NCI-H1048 (cell line): ENCODE measurements around the gene YAF2.
A peak's percentile ranks its signal among the peaks of the same experiment; 100 is the strongest.

Source experiments
- DNase-seq: peaks from one replicate; lab custom pipeline; 2025; lab: John Stamatoyannopoulos, UW

The YAF2 gene

DNA sequence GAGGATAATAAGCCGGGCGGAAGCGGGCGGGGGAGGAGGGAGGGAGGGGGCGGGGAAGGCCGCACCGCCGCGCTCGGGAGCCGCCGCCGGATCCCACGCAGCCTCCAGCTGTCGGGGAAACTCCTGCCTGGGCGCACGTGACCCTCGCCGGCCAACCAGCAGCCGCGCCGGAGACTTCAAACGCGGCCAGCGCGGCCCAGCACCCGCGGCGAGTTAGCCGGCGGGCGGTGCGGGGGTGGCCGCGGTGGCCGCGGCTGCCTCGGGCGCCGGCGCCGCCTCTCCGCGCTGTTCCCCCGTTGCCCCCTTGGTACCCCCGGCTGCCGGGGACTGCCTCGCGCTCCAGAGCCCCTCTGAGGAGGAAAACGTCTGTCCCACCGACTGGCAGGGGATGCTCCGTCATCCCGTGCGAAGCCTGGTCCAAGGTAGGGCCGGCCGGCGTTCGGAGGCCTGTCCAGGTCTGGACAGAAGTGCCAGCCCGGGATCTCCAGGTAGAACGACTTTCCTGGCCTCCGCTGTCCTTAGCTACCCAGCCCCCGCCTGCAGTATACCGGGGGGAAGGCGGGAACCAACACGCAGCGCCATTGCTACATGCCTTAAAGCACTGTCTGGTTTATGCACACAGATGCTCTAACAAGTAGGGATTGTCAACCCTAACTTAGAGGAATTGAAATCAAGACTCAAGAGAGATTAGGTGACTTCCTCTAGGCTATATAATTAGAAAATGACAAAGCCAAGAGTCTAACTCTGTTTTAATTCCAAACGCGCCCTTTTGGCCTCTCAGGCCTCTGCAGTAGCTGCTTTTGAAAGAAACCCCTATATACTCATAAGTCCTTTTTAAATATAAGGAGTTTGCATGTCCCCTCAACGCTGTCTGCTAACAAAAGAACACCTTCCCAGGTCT lies at the start of gene YAF2:
Gene YAF2 (minus strand): TSS at position 9 of the 901 bp plus-strand sequence. CDS start 68 bp downstream, outside the sequence.
- DNase-seq: peak; percentile 65

DNA sequence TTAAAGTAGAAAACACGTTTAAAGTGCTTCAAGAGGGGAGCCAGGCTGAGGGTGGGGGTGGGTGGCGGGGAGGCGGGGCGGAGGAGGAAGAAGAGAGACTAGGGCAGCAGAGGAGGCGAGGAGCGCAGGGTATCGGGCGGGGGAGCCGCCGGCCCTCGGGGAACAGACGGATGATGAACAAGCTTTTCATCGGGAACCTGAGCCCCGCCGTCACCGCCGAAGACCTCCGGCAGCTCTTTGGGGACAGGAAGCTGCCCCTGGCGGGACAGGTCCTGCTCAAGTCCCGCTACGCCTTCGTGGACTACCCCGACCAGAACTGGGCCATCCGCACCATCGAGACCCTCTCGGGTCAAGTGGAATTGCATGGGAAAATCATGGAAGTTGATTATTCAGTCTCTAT lies 48.7 kb upstream of the YAF2 start:
- DNase-seq: no peak

- DNase-seq: no peak
Observed at GRCh38 chr12:42285431-42285830, 47.4 kb upstream of the YAF2 start.

GRCh38 chr12:42284876-42285275 lies 46.8 kb upstream of the YAF2 start:
- DNase-seq: no peak

GRCh38 chr12:42284157-42284556 lies 46.1 kb upstream of the YAF2 start:
- no peak for DNase-seq

DNA sequence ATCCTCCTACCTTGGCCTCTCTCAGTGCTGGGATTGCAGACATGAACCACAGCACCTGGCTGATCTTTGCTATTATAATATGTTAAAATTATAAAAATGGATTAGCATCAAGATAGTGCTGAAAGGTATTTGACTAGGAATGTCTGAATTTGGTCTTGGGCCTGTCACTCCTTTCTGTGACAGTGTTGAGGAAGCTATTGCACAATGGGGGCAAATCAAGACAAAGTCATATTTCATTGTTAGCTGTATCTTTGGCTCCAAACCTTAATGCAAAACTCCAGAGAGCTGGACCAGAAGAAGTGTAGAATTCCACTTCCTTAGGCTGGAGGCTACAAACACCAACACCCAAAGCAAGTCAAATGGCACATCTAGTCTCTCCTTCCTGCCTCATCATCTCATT lies 45.7 kb upstream of the YAF2 start:
- DNase-seq: no peak

GRCh38 chr12:42282294-42282693 lies 44.2 kb upstream of the YAF2 start:
- DNase-seq: no peak

DNA sequence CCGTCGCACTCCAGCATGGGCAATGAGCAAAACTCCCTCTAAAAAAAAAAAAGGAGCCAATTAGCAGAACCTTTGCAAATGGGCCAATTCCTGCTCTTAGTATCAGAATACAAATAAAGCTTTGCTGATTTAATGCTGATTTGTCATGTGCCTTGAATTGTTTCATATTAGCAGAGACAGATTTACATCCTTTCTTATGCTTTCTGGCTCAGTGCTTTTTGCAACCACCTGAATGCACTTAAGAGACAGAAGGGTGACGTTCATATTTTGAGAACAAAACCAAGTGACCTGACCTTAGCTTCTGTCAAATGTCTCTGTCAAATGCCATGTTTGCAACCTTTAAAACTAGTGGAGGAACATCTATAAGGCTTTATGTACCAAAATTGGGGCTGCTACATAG lies 43.8 kb upstream of the YAF2 start:
- no peak for DNase-seq

DNA sequence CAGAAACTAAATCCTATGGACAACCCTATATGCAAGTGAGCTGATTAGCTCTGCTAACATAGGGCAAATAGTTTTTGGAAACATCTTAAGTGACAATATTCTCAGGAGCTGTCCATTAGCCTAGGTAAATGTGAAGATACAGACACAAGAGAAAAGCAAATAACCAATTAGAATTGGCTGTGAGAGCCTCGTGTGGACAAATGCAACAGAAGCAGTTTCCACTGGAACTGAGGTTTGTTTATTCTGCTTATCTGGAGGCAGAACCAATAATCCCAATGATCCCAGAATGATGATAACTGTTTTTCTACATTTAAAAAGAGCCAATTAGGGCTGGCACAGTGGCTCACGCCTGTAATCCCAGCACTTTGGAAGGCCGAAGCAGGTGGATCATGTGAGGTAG lies 43.2 kb upstream of the YAF2 start:
- DNase-seq: no peak

DNA sequence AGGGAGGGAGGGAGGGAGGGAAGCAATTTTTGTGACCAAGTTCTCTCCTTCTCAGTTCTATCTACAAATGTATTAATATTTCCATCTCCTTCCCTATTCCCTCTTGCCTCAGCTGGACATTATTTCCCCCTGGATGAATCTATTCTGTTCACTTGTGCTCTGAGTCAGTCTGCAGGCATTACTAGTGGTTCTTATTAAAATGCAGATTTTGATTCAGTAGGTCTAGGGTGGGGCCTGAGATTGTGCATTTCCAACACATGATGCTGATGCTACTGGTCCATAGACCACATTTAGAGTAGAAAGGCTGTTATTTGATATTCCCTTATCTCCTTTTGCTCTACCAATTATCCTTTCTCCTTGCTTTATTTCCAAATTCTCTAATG lies 40.1 kb upstream of the YAF2 start:
- no peak for DNase-seq

- no peak for DNase-seq
Observed at GRCh38 chr12:42277396-42278127, 39.5 kb upstream of the YAF2 start.

DNA sequence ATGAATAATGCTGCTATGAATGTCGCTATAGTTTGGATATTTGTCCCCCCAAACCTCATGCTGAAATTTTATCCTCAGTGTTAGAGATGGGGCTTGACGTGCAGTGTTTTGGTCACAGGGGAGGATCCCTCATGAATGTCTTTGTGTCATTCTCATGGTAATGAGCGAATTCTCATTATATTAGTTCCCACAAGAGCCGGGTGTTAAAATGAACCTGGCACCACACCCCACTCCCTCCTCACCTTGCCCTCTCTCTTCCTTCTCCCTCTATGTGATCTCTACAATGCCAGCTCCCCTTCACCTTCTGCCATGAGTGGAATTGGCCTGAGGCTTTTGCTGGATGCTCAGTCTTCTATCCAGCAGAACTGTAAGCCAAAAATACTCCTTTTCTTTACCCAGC lies 37.5 kb upstream of the YAF2 start:
- no peak for DNase-seq

- no peak for DNase-seq
Observed at GRCh38 chr12:42273706-42274105, 35.7 kb upstream of the YAF2 start.

DNA sequence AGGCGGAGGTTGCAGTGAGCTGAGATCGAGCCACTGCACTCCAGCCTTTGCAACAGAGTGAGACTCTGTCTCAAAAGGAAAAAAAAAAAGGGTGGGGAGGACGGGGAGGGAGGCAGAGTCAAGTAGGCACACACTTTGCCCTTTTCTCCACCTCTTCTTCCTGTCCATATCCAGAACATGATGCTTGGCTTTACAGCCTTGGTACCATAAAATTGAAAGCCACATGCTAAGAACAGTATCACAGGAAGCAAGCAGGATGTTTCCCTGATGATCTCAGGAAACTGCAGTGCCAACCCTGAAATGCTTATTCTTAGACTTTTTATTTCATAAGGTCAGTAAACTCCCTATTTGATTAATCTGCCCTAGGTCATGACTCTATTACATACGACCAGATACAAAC lies 32.5 kb upstream of the YAF2 start:
- no peak for DNase-seq

DNA sequence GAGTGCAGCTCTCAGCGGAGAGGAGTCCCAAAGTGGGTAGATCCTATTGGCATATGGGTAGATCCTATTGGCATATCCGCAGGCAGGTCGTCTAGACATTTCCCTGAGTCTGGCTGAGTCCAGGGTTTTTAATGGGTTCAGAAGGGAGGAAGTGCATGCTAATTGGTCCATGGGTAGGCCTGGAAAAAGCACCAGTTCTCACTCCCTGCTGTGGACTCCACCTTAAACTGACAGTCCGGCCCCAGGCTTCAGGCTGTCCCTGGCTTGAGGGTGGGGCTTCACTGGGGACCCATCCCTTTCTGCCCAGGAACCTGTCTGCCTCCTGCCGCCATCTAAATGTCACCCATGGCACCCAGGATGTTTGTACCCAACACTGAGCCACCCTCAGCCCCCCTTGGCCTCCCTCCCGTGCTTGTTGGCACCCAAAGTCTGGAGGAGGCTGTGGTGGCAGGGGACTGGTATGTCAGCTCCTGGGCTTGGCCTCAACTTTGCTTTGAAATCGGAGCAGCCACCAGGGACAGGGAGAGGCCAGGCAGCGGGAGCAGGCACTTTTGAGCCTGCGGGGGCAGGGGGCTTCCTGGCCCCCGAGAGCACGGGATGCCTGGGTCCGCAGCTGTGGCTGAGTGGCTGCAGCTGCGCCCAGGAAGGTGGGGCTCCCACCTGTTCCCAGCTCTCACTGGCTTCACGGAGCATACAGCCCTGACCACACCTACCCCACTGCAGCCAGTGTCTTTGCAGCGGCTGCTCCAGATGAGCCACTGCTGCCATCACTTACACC lies 29.6 kb upstream of the YAF2 start:
- DNase-seq: no peak

DNA sequence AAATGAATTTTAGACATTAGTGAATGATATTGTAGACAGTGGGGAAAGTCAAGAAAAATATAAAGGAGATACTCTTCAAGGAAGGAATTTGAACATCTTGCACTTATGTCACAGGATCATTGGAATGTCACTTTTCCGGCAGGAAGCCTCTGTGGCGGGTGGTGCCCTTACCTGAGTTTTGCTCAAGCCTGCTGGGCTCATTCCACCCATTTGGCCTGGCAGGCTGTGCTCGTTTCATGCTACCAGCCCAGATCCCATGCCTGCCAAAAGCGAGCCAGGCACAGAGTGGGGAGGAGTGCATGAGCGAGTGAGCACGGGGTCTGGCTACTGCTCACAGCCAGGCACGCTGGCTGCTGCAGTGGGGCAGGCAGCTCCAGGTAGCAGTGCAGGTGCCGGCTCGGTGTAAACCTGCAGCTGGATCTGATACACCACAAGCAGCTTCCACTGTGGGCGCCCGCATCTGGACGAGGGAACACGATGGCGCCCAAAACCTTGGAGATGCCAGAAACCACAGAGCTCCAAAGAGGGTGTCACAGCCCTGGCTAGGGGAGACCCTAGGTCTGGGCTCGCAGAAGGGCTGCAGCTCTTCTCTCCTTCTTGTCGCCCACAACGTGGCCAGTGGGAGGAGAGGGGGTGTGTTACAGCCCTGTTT lies 28.7 kb upstream of the YAF2 start:
- no peak for DNase-seq

DNA sequence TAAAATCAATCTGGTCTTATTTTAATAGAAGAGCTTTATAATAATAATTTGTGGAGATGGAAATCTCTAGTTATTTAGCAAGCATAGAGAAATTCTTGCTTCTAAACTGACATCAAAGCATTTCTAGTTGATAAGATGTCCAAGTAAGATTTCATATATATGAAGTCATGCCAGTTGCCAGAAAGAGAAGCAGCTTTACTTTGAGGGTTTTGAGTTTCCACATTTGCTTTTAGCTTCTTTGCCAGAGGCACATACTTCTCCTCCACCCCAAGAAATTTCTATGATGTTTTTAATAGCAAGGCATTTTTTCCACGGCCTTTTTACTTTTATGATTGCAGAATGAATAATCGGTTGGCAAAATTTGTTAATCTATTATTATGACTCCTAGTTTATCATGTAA lies 24.2 kb upstream of the YAF2 start:
- DNase-seq: no peak

- no peak for DNase-seq
Observed at GRCh38 chr12:42261708-42262107, 23.7 kb upstream of the YAF2 start.

- DNase-seq: no peak
Observed at GRCh38 chr12:42260518-42260917, 22.5 kb upstream of the YAF2 start.

DNA sequence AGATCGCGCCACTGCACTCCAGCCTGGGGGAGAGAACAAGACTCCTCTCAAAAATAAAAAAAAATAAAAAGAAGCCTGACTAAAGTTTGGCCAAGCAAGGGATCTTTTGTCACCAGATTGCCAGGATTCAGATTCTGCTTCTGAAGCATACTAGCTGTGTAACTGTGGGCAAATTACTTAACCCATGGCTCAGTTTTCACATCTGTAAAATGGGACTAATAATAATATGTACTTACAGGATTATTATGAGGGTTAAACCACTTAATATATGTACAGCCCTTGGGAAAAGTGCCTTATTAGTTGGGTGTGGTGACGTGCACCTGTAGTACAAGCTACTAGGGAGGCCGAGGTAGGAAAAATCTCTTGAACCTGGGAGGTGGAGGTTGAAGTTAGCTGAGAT lies 21.7 kb upstream of the YAF2 start:
- no peak for DNase-seq

DNA sequence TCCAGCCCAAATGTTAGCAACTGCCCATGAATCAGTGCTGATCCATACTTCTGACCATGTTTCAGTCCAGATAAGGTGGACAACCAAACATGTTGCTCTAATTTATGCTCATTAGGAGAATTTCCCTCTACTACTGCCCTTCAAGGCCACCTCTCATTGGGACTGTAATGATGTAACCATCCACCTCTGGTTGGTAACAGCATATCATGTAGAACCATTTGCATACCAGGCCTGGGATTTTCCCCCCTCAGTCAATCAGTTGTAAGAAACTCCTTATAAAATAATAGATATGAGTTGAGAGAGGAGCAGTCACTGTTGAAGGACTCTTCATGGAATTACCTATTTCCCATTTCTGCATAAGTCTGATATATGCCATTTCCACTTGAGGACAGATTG lies 17.8 kb upstream of the YAF2 start:
- DNase-seq: no peak

GRCh38 chr12:42255221-42255865 lies 17.3 kb upstream of the YAF2 start:
- no peak for DNase-seq
